ENCODE results near the gene MAS1L.

Gene MAS1L

DNA sequence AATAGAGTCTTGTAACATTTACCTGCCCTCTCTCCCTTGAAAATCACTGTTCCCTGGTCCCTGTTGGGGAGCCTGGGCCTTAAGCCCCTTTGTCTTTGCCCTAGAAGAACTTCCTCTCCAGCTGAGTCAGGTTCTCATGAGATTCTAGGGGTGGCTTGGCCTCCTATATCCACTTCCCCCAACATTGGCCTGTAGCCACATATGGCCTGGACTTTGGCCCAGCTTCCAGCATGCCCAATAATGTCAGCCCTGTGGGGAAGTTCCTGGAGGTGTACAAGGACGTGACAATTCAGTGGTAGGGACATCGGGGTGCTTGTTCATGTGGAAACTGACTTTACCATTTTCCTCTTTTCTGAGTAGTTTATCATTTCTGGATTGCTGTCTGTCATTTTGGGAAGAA, 17.2 kb upstream of the MAS1L start:
- no peak overlapping the region for H3K4me3 ChIP-seq (ENCODE audit: low read depth, low read length)
- TF ChIP-seq, protein P1, sequence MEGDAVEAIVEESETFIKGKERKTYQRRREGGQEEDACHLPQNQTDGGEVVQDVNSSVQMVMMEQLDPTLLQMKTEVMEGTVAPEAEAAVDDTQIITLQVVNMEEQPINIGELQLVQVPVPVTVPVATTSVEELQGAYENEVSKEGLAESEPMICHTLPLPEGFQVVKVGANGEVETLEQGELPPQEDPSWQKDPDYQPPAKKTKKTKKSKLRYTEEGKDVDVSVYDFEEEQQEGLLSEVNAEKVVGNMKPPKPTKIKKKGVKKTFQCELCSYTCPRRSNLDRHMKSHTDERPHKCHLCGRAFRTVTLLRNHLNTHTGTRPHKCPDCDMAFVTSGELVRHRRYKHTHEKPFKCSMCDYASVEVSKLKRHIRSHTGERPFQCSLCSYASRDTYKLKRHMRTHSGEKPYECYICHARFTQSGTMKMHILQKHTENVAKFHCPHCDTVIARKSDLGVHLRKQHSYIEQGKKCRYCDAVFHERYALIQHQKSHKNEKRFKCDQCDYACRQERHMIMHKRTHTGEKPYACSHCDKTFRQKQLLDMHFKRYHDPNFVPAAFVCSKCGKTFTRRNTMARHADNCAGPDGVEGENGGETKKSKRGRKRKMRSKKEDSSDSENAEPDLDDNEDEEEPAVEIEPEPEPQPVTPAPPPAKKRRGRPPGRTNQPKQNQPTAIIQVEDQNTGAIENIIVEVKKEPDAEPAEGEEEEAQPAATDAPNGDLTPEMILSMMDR (IDR thresholded peaks at IDR 0.05; ENCODE audit: borderline replicate concordance, insufficient read depth, low read depth, low read length) = no peak

DNA sequence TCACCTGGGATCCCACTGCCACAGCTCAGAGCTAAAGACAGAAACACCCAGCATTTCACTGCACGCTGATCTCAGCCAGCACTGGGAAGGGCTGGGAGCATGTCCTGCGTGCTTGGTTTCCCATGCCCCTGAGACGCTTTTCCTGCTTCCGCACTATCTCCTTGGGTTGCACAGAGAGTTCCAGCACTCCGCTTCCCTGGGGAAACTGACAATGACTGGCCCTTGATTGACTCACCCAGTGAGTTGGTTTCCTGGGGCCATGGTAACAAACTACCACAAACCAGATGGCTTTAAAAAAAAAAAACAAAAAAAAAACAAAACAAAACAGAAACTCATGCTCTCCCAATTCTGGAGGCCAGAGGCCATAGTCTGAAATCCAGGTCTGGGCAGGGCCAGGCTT, 14.8 kb upstream of the MAS1L start:
- H3K4me3 ChIP-seq (ENCODE audit: low read depth, low read length) = no peak overlapping the region
- TF ChIP-seq, protein P1 (IDR thresholded peaks at IDR 0.05; ENCODE audit: borderline replicate concordance, insufficient read depth, low read depth, low read length) = no peak

DNA sequence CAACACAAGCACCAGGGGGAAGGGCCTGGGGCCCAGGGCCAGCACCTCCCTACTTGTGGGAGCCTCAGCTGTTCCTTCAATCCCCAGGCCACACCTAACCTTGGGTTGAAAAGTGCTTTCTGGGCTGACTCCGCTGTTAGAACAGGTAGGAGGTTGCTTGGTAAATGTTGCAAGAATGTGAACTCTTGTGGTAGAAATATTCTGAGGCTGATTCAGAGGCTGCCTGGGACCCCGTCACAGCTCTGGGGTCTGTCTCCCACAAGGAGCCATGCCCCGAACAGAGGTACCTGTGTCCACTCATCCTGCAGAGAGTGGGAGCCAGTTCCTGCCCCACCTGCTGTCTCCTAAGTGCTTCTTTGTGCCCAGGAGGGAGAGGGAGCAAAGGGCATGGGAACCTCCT, 14.4 kb upstream of the MAS1L start:
- TF ChIP-seq, protein P1 (IDR thresholded peaks at IDR 0.05; ENCODE audit: borderline replicate concordance, insufficient read depth, low read depth, low read length) = no peak
- H3K4me3 ChIP-seq (ENCODE audit: low read depth, low read length) = no peak overlapping the region

DNA sequence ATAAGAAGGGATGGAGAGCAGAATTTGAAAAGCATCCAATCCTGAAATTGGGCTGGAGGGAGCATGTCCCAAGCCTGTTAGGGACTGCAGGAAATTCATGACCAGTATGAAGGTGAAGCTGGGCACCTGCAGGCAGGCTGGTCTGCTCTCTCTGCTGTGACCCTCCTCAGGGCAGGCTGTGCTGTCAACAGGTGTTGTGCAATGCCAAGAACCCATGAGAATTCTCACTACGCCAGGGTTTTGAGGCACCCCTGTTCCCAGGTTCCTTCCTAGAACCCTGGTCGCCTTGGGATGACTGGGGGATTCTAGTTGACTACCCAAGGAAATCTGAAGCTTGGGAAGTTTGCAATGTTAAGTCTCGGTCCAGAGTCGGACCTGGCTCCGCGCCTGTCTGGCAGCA, 13.3 kb upstream of the MAS1L start:
- H3K4me3 ChIP-seq (ENCODE audit: low read depth, low read length) = no peak overlapping the region

DNA sequence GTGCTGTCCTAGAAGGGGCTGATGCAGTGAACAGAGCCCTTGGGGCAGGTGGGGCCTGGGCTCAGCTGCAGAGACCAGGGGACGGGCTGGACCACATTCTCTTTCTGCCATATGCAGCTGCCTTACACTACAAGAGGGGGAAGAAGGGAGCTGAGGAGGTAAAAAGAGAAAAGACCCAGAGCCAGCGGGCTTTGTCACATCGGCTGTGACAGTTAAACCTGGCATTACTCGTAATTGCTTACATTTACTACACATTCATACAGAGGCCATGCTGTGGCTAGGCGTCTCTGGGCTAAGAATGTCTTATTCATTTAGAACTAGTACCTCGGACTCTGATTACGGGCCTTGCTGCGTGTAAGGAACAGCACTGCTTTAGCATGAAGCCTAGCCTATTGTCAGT, 12.8 kb upstream of the MAS1L start:
- TF ChIP-seq, protein P1 (IDR thresholded peaks at IDR 0.05; ENCODE audit: borderline replicate concordance, insufficient read depth, low read depth, low read length) = no peak
- no peak overlapping the region for H3K4me3 ChIP-seq (ENCODE audit: low read depth, low read length)

More for the DNA sequence above, 13.3 kb upstream of the MAS1L start:
- TF ChIP-seq, protein P1 (IDR thresholded peaks at IDR 0.05; ENCODE audit: borderline replicate concordance, insufficient read depth, low read depth, low read length) = no peak

DNA sequence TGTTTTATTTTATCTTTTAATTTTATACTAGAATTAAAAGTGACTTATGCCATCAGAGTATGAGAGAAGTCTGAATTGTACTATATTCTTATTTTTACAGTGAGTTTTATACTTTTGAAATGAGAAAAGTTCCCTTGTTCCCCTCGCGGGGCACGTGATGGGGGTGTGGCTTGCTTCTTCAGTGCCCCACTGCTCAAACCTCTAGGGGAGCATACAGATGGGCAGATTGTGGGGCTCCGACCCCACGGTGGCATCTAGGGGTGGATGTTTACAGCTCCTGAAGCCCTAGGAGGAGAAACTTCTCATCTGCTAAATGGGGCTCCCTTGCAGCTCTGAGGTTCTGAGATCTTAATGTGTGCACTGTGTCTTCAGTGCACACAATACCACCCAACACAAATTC, 11.9 kb upstream of the MAS1L start:
- TF ChIP-seq, protein P1 (IDR thresholded peaks at IDR 0.05; ENCODE audit: borderline replicate concordance, insufficient read depth, low read depth, low read length) = no peak
- no peak overlapping the region for H3K4me3 ChIP-seq (ENCODE audit: low read depth, low read length)

DNA sequence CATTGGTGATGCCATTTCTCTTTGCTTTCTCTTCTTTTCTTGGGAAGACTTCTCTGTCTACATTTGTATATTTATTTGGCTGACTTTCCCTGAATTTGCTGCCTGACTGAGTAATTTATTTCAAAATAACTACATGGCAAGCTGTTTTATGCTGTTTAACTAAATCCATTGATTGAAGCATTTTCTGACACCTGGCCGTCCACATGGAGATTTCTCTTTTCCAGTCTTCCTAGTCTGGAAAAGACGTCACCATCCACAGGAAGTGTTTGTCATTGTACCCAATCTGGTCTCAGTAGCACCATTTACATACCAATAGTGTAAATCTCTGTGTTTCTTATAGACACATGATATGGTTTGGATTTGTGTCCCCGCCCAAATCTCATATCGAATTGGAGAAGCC, 9.2 kb upstream of the MAS1L start:
- H3K4me3 ChIP-seq (ENCODE audit: low read depth, low read length) = no peak overlapping the region
- TF ChIP-seq, protein P1 (IDR thresholded peaks at IDR 0.05; ENCODE audit: borderline replicate concordance, insufficient read depth, low read depth, low read length) = no peak

All from GM12875 (cell line).